Nephron progenitor cell (in vitro differentiated cells): ENCODE results near the gene PGBD2.
"Not testable (repeated sequence)": the region's sequence is repeated elsewhere in the genome, so short reads cannot be mapped to it uniquely, and the experiment has no call there.

Source experiments
- DNase-seq: peaks from one replicate; pipeline ENCODE4 v3.0.0; 2021
- H3K27ac Mint-ChIP-seq: 2 replicates; pipeline ENCODE4 v1.8.0; 2021; ENCODE audit warnings: mild to moderate bottlenecking, moderate library complexity, mixed read lengths
- H3K27me3 Mint-ChIP-seq: 2 replicates; pipeline ENCODE4 v1.8.0; 2021; ENCODE audit warnings: mild to moderate bottlenecking, low read depth, mixed read lengths; ENCODE audit not compliant: poor library complexity
- H3K36me3 Mint-ChIP-seq: 2 replicates; pipeline ENCODE4 v1.8.0; 2021; ENCODE audit warnings: low read depth, mixed read lengths
- H3K4me1 Mint-ChIP-seq: 2 replicates; pipeline ENCODE4 v1.8.0; 2021; ENCODE audit warnings: mixed read lengths
- H3K4me3 Mint-ChIP-seq: 2 replicates; pipeline ENCODE4 v1.8.0; 2021; ENCODE audit warnings: mild to moderate bottlenecking, moderate library complexity, mixed read lengths
- H3K9me3 Mint-ChIP-seq: 2 replicates; pipeline ENCODE4 v1.8.0; 2021; ENCODE audit warnings: mild to moderate bottlenecking, moderate library complexity, mixed read lengths
- TF ChIP-seq, protein P1 (sequence below): fragments of 200-600 bp; sonication (generic); IDR thresholded peaks from 2 replicates; pipeline ENCODE4 v1.5.0; 2021; ENCODE audit warnings: antibody characterized with exemption

Gene PGBD2

DNA sequence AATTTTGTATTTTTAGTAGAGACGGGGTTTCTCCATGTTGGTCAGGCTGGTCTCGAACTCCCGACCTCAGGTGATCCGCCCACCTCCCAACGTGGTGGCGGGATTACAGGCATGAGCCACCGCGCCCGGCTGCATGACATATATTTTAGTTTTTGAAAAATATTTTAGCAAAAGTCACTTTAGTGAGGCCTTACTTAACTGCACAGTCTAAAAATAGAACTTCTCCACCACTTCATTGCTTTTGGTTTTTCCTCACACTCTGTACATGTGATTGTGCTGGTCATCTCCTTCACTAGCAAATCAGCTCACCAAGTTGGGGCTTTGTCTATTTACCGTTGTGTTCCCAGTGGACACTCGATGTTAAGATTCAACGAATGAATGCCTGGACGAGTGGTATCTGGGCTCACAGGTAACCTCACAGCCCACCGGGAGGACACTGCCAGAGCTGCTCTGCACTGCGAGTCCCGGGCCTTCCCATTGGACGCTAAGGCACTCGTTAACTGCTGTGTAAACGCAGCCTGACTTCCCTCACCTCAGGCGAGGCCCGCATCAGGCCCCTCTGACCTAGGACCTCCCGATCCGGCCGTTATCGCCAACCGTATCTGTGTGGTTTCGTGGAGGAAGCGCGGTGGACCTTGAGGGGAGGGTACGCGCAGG is 33.2 kb upstream of the PGBD2 start:
- Mint-ChIP-seq H3K36me3 (no peaks in the 10 kb centered on the region), H3K4me1 (peaks cover 5% of the 10 kb centered on the region), H3K4me3 (peak overlapping the region; percentile 97), H3K27ac (peak overlapping the region; percentile 99), H3K27me3 (peaks cover 19% of the 10 kb centered on the region), H3K9me3 (peaks cover 7% of the 10 kb centered on the region)
- DNase-seq = peak; percentile 70
- TF ChIP-seq, protein P1, sequence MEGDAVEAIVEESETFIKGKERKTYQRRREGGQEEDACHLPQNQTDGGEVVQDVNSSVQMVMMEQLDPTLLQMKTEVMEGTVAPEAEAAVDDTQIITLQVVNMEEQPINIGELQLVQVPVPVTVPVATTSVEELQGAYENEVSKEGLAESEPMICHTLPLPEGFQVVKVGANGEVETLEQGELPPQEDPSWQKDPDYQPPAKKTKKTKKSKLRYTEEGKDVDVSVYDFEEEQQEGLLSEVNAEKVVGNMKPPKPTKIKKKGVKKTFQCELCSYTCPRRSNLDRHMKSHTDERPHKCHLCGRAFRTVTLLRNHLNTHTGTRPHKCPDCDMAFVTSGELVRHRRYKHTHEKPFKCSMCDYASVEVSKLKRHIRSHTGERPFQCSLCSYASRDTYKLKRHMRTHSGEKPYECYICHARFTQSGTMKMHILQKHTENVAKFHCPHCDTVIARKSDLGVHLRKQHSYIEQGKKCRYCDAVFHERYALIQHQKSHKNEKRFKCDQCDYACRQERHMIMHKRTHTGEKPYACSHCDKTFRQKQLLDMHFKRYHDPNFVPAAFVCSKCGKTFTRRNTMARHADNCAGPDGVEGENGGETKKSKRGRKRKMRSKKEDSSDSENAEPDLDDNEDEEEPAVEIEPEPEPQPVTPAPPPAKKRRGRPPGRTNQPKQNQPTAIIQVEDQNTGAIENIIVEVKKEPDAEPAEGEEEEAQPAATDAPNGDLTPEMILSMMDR = no peak

DNA sequence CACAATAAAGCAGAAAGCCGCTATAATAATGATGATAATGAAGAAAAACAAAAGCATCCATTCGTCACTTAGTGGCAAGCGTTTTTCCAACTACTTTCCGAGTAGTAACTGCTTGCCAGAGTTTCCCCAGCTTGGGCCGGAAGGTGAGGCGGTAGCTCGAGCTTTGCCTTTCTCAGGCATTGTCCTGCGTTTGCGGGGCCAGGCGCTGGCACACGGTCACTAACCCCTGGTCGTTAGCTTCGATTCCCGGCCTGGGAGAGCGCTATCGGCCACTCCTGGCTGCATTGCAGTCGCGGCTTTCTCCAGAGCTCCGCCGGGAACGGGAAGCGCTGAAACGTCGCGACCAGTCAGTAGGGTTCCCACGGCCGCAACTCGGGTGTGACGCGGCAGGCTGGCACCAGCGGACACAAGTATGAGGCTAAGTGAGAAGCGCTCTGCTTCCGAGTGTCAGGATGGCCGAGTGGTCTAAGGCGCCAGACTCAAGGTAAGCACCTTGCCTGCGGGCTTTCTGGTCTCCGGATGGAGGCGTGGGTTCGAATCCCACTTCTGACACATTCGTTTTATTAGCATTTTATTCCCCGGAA is 32.5 kb upstream of the PGBD2 start:
- Mint-ChIP-seq H3K36me3 (no peaks in the 10 kb centered on the region), H3K4me3 (peak overlapping the region; percentile 97), H3K9me3 (peaks cover 7% of the 10 kb centered on the region), H3K27ac (peak overlapping the region; percentile 99), H3K4me1 (peaks cover 5% of the 10 kb centered on the region), H3K27me3 (peaks cover 19% of the 10 kb centered on the region)
- DNase-seq = peak; percentile 98
- TF ChIP-seq, protein P1 = no peak

DNA sequence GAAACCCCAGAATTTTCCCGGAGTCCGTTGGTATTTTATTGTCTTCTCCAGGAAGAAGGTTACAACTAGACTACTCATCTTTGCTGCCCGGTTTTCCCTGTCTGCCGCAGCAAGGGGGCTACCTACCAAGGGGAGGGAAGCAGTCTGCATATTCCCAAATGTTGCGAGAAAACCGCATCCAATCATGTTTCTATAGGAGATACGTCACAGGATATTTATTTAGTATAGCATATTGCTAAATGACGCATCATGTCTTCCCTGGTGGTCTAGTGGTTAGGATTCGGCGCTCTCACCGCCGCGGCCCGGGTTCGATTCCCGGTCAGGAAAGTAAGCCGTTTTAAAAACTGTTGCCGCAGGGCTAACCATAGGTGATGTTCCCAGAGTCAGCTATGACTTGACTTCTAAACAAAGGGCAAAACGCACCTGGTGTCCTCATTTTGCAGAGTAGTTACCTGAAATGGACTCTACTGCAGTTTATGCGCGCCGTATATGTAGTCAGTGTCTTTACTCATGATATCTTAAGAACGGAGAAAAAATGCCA is 32.0 kb upstream of the PGBD2 start:
- H3K4me3 Mint-ChIP-seq = peak overlapping the region; percentile 97
- peaks cover 23% of the 10 kb centered on the region for H3K27me3 Mint-ChIP-seq
- peaks cover 7% of the 10 kb centered on the region for H3K9me3 Mint-ChIP-seq
- DNase-seq = peak; percentile 77
- no peaks in the 10 kb centered on the region for H3K36me3 Mint-ChIP-seq
- peaks cover 5% of the 10 kb centered on the region for H3K4me1 Mint-ChIP-seq
- TF ChIP-seq, protein P1 = no peak
- H3K27ac Mint-ChIP-seq = peak overlapping the region; percentile 99

DNA sequence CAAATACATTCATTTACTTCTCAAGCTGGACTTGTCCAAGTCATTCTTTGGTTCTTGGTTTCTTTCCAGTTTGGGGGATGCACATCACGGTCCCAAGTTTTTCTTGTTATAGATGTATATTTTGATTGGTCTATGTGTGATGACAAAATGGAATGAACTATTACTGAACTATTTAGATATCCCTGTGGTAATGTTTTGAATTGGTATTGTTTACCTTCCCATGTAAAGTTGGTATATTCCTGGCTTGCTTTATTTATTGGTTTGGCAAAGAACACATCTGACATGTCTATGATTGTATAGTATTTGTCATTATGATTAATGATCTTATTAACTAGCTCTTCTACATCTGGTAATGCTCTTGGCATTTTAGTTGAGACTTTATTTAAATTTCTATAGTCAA is 24.8 kb upstream of the PGBD2 start:
- Mint-ChIP-seq H3K4me3 (no peak overlapping the region), H3K27ac (no peak overlapping the region), H3K27me3 (peaks cover 11% of the 10 kb centered on the region), H3K4me1 (peaks cover 18% of the 10 kb centered on the region), H3K9me3 (peaks cover 4% of the 10 kb centered on the region), H3K36me3 (no peaks in the 10 kb centered on the region)
- TF ChIP-seq, protein P1 = no peak
- DNase-seq = no peak

DNA sequence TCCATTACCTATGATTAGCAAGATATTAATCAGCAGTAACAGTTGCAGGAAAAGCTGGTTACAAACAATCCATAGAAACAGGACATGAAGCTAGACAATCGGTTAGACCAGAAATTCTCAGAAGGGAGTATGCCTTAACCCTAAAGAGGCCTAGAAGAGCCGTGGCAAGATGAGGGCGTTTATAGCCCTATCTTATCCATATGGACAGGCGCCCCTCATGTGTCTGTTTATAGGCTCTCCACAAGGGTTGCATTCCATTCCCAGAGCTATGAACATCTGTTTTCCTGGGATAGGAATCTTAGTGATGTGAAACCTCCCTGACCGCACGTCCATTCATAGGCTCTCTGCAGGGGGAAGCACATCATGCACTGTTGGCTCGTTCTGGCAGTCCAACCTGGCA is 23.6 kb upstream of the PGBD2 start:
- not testable (repeated sequence) for H3K4me3 Mint-ChIP-seq, H3K9me3 Mint-ChIP-seq, H3K36me3 Mint-ChIP-seq, DNase-seq, H3K27ac Mint-ChIP-seq
- Mint-ChIP-seq H3K27me3 (peaks cover 11% of the 10 kb centered on the region), H3K4me1 (peaks cover 26% of the 10 kb centered on the region)

DNA sequence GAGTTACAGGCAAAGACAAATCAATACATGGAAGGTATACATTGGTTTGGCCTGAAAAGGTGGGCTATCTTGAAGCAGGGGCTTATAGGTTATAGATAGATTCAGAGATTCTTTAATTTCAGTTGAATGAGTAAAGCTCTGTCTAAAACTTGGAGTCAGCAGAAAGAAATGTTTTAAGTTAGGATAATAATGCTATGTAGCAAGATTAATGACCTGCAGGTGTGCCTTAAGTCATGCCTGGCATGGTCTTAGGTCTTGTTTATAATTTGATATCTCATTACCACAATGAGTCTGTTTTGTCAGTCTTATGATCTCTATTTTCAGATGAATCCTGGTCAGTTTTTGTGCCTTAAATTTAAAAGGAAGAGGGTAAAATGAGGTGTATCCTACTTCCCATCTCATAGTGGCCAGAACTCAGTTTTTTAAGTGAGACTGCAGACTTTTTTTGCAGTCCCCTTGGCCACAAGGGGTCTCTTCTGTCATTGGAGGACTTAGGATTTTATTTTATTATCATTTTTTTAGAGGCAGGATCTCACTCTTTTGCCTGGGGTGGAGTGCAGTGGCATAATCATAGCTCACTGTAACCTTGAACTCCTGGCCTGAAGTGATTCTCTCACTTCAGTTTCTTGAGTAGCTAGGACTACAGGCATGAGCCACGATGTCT is 21.3 kb upstream of the PGBD2 start:
- peaks cover 30% of the 10 kb centered on the region for H3K4me1 Mint-ChIP-seq
- H3K4me3 Mint-ChIP-seq = no peak overlapping the region
- TF ChIP-seq, protein P1 = no peak
- no peak overlapping the region for H3K27ac Mint-ChIP-seq
- no peak for DNase-seq
- H3K9me3 Mint-ChIP-seq = peaks cover 4% of the 10 kb centered on the region
- H3K27me3 Mint-ChIP-seq = peaks cover 3% of the 10 kb centered on the region
- no peaks in the 10 kb centered on the region for H3K36me3 Mint-ChIP-seq
